ENCODE data around the gene MR1.

- TF ChIP-seq CTCF (CRISPR knock-in tag; IDR thresholded peaks at IDR 0.05) (no peak), E2F1 (CRISPR knock-in tag; IDR thresholded peaks at IDR 0.05) (no peak), FOXA3 (CRISPR knock-in tag; IDR thresholded peaks at IDR 0.05) (no peak), HNRNPL (IDR thresholded peaks at IDR 0.05; ENCODE audit: low read depth, low read length) (no peak), HOXA7 (CRISPR knock-in tag; IDR thresholded peaks at IDR 0.05) (no peak), ZNF234 (CRISPR knock-in tag; conservative IDR thresholded peaks at IDR 0.05) (no peak), HCFC1 (IDR thresholded peaks at IDR 0.05; ENCODE audit: low read depth, low read length) (no peak), ZFP62 (CRISPR knock-in tag; IDR thresholded peaks at IDR 0.05) (no peak), POLR2AphosphoS2 (IDR thresholded peaks at IDR 0.05; ENCODE audit: low read depth, low read length) (no peak)
Measured at GRCh38 chr1:181021159-181021558, 12.6 kb upstream of the MR1 start.
